Left renal cortex interstitium (tissue), 4 donors: ENCODE results near the gene IRX6. TPM values are rescaled to one million over a fixed set of nuclear protein-coding genes. Genes with fewer than 3 reads are reported as not detected.

ENCODE experiments used
- DNase-seq, 4 donors: peaks; one replicate each; pipeline ENCODE4 v3.0.0-alpha.2; 2013; ENCODE audit warnings: low read depth in 4 of 4, low spot score in 2 of 4, missing footprints in 1 of 4
- polyA plus RNA-seq, 4 donors: library from polyadenylated mRNA; unstranded; fragments of 120-200 nt; gene quantifications; one replicate each; pipeline ENCODE4 v1.2.1, GENCODE V29; 2013; ENCODE audit not compliant: insufficient read length in 4 of 4

Gene IRX6
- polyA plus RNA-seq = 1 to 10 TPM; 4.7 to 7.0 (median 6.6) TPM

- peak in 1 of 4 donors; percentile 51 for DNase-seq
These were observed at the start of gene IRX6 for GRCh38 chr16:55323637-55324271. IRX6 (plus strand) TSS chr16:55324203; CDS start chr16:55325092, 889 bp downstream.

GRCh38 chr16:55274391-55274790, 49.6 kb upstream of the IRX6 start:
- no peak for DNase-seq

DNA sequence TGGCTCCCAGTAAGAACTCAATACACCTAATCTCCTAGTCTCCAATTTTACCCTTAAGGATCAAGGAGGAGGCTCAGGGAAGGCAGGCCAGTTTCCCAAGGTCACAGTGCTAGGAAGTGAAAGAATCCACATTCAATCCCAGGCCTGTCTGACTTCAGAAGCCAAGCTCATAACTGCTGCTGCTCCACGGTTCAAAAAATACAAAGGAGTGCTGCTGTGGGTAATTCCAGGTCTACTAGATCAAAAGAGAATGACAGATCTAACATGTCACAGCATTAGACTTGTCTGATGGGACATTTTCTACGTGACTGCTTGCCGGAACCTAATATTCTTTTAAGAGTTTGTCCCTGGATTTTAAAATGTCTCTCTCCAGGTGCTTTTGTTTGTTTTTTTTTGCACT, 48.8 kb upstream of the IRX6 start:
- no peak for DNase-seq

DNA sequence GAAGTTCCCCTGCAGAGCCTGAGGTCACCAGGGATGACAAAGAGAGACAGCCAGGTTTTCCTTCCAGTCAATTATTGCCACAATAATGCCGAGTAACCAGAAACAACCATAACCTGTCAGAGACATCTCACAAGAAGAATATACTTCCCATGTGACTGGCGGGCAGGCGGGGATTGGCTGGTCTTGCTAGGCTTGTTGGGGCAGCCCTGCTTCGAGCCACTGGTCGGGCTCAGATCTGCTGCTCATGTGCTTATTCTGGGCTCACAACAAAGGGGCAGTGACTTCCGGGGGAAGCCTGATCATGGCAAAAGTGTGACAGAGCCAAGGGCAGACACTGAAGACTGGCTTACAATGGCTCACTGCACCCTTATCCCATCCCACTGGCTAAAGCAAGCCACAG, 48.1 kb upstream of the IRX6 start:
- no peak for DNase-seq

- no peak for DNase-seq
These were observed 46.5 kb upstream of the IRX6 start for GRCh38 chr16:55277536-55277935.

DNA sequence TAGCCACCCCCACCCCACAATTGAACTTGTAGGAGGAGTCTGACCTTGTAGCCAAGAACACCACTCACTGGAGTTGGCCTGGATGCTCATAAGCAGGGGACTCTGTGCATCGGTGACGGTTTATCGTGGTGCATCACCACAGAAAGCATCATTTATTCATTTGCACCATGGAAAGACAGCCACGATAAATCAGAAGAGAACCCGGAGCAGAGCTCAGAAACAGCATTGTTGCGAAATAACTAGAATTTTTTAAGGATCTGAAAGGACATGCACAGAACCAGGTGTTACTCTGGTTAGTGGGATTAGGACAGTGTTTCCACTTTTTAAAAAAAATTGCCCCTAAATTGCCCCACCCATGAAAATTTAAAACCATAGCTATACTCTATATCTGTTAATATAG, 44.4 kb upstream of the IRX6 start:
- DNase-seq = no peak

- no peak for DNase-seq
These were observed 43.4 kb upstream of the IRX6 start for GRCh38 chr16:55280587-55280986.

- DNase-seq = no peak
These were observed 41.6 kb upstream of the IRX6 start for GRCh38 chr16:55282441-55282840.

DNA sequence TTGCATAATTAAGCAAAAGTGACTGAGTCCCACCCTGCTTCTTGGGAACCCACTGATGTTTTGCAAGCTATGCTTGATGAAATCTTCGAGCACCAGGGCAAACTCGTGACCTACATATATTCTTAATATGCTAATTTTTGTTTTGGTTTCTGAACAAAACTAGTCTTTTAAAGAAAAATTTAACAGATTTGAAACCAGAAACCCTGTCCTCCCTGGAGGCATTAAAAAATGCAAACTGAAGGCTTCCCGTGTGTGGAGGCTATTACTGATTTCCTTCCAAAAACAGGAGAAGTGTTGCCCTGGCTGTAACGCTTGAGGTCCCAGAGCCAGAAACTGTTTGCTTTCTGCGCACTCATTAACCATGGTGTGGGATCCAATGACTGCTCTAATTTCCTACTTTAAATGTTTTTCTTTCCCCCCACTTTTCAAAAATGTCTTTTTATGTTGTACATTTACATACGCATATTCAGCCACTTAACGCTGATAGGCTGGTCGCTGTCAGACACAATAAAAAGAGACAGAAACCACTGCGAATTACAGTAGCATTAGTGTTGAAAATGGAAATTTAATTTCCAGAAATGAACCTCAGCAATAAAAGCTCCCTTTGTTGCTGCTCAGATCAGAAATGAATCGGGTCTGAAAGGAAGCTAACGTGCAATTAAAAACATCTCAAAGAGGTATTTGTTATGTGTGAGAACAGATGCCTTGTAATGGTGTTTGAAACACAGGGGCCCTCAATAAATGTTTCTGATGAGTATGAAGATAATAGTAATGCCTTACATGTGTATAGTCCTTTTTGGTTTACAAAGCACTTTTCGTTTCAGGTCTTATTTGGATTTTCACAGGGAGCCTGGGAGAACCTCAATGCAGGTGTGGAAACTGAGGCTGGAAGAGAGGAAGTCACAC, 39.9 kb upstream of the IRX6 start:
- no peak for DNase-seq

DNA sequence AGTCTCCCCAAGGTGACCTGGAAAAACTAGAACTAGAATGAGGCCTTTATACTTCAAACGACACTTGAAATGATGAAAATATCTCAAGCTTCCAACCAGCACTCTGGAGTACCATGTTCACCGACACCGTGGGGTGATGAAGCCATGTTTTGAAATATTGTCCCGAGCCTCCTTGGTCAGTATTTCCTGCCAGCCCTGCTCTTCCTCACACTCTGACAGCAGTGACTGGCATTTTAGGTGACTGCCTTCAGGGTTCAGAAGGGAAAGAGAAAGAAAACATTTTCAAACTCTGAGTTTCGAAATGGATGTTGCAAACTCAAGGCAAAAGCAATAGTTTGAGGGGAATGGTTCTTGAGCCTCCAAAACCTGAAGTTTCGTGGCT, 39.3 kb upstream of the IRX6 start:
- no peak for DNase-seq

- DNase-seq = no peak
These were observed 38.4 kb upstream of the IRX6 start for GRCh38 chr16:55285586-55285985.

GRCh38 chr16:55289353-55289752, 34.6 kb upstream of the IRX6 start:
- no peak for DNase-seq

DNA sequence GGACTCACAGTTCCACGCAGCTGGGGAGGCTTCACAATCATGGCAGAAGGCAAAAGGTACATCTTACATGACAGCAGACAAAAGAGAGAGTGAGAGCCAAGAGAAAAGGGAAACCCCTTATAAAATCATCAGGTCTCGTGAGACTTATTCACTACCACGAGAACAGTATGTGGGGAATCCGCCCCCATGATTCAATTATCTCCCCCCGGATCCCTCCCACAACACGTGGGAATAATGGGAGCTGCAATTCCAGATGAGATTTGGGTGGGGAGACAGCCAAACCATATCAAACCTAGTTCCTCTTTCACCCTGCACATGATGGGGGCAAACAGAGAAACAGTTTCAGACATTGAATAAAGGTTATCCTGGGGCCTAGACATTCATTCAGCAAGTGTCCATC, 32.2 kb upstream of the IRX6 start:
- no peak for DNase-seq

DNA sequence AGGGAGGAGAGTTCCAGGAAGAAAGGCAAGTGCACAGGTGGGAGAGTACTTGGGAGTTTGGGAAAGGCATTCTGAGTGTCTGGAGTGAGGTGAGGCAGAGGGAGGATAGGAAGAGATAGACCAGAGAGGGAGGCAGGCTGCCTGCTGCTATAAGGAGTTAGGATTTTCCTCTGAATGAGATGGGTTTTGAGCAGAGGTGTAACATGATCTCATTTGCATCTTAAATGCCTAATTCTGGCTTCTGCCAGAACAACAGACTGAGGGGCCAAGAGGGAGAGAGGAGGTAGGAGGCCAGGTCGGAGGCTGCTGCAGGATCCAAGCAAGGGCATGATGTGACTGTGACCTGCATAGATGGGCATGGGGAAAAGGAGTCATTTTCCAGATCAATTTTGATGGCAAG, 31.5 kb upstream of the IRX6 start:
- DNase-seq = no peak

DNA sequence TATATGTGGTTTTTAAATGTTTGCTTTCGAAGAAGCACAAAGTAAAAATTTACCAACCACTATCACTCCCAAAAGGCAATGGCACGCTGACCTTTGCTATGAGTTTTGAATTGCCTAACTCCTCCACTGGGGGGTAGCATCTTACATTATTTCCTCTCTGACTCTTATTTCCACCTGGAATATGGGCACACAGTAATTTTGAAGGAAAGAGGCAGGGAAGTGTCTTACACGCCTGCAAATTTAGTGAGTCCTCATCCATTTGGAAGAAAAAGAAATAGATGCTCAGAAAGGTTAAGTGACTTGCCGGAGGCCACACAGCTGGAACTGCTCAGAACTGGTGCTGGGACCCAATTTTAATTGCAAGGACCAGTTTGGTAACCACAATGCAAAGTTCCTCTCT, 29.9 kb upstream of the IRX6 start:
- DNase-seq = no peak

DNA sequence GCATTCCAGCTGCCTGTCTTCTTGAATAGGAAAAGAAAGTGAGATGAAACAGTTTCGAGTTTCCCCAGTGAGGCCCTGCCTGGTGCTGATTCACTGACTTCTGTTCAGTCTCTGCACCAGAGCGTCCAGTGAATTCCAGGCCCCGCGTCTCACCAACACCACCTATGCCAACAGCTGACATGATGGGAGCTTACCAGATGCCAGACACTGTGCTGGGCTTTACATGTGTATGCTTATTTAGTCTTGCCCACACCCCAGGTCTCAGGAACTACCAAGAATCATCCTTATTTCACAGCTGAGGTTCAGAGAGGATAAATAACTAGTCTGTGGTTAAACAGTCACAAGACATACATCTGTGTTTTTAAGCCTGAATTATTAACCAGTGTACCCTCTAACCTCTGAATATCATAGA, 29.1 kb upstream of the IRX6 start:
- DNase-seq = no peak

- peak in 2 of 4 donors; percentile 41 to 70 for DNase-seq
These were observed 26.7 kb upstream of the IRX6 start for GRCh38 chr16:55297062-55297909.

DNA sequence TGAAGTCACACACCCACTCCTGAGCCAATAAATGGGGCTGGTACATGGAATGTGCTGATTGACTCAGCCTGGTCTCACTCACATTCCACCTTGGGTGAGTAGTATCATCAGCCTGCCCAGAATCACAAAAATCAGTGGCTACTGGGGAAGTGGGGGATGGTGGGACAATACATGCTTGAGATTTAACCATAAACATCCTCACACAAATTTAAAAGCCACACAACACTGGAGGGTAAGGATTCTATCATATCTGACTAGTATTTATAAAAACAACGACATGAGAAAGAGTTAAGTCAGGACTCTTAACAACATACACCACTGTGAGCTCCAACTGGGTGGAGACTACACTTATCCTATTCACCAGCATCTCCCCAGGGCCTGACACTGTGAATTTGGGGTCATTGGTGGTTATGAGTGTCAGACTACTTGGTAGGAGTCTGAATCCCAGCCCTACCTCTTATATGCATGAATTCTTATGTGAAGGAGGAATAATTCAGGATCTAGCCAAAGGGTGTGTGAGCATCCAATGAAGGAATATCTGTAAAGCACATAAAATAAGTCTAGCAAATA, 26.0 kb upstream of the IRX6 start:
- no peak for DNase-seq

DNA sequence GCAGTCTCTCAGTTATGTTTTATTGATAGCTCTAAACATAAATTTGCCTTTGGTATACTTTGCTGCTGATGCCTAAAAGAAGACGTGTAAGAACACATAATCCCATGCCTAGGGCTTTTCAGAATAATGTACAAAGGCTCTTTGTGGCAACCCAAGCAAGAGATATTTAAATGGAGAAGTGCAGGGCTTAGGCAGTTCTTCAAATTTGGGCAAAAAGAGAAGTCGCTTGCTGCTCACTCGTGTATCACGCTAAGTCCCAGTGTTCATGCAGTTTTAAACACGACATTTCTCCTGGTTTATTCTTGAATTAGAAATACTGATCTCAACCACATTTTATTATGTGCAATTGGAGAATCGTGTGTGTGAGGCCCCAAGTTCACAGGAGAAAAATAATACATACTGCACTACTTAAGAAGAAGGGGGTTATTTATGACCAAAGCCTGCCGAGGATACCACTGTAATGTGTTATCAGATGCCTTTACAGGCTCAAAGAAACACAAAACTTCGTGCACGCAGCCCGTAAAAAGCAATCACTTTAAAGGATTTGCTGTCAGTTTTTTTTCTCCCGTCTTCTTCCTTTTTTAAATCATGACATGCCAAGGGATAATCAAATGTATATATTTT, 22.5 kb upstream of the IRX6 start:
- no peak for DNase-seq

DNA sequence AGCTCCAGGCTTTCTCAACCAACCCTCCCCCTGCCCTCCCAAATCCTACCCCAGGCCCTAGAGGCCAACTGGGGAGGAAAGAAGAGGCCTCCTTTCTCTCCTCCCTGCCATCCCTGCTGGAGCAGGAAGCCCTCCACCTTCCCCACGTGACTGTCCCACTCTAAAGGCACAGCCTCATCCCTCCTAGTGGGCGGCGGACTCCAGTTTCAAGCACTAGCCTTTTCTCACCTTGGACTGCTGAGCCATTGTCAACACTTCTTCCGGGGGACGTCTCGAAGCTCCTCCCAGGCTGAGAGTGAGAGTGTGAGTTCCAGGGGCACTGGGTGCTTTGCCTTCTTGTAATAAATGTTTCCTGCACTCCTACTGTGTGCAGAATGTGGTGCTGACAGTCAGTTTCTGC, 21.4 kb upstream of the IRX6 start:
- no peak for DNase-seq
